Lung (tissue), 12 donors: ENCODE results near the gene B3GNT9. TPM values are rescaled to one million over a fixed set of nuclear protein-coding genes. Genes with fewer than 3 reads are reported as not detected.

ENCODE experiments used
- ATAC-seq: fragments of 200-7000 bp; cut with Tn5 transposase; one replicate; pipeline ENCODE4 v1.9.1; 2020; ENCODE audit warnings: moderate number of reproducible peaks; ENCODE audit not compliant: insufficient read depth, low FRiP score
- DNase-seq, 3 donors: peaks; one replicate each; pipeline ENCODE4 v3.0.0-alpha.2; 2013 to 2017
- H3K27ac ChIP-seq, 2 donors: one replicate each; pipeline ENCODE4 v1.5.1; 2013; ENCODE audit warnings: mild to moderate bottlenecking in 2 of 2, moderate library complexity in 2 of 2, control low read depth in 1 of 2, inconsistent platforms in 1 of 2, low read depth in 1 of 2, low read length in 1 of 2
- H3K27me3 ChIP-seq, 3 donors: one replicate each; pipeline ENCODE4 v1.5.1; 2013; ENCODE audit warnings: low read length in 2 of 3; ENCODE audit not compliant: control insufficient read depth in 3 of 3, insufficient read depth in 3 of 3
- H3K36me3 ChIP-seq, 4 donors: one replicate each; pipeline ENCODE4 v1.5.1; 2013; ENCODE audit warnings: low read length in 4 of 4, mild to moderate bottlenecking in 1 of 4, moderate library complexity in 1 of 4; ENCODE audit not compliant: control insufficient read depth in 4 of 4, insufficient read depth in 4 of 4
- H3K4me1 ChIP-seq, 5 donors: one replicate each; pipeline ENCODE4 v1.5.1; 2013; ENCODE audit warnings: low read length in 5 of 5, mild to moderate bottlenecking in 2 of 5, moderate library complexity in 1 of 5; ENCODE audit not compliant: control insufficient read depth in 5 of 5, insufficient read depth in 5 of 5
- H3K4me3 ChIP-seq: one replicate; pipeline ENCODE4 v1.5.1; 2013; ENCODE audit warnings: mild to moderate bottlenecking, control low read depth, moderate library complexity
- H3K9ac ChIP-seq, 2 donors: one replicate each; pipeline ENCODE4 v1.5.1; 2013; ENCODE audit warnings: low read length in 2 of 2, control low read depth in 1 of 2; ENCODE audit not compliant: insufficient read depth in 1 of 2
- H3K9me3 ChIP-seq, 4 donors: one replicate each; pipeline ENCODE4 v1.5.1; 2013; ENCODE audit warnings: low read length in 3 of 4, mild to moderate bottlenecking in 1 of 4, moderate library complexity in 1 of 4; ENCODE audit not compliant: control insufficient read depth in 4 of 4, insufficient read depth in 3 of 4
- WGBS, 2 donors: extraction: QIAGEN DNeasy Blood & Tissue Kit; methylation state at CpG; one replicate each; pipeline ENCODE4 v1.1.7; 2013; 5-methylcytosine and 5-hydroxymethylcytosine counted together
- polyA plus RNA-seq, 2 donors: library from polyadenylated mRNA; stranded (reverse); fragments of 200-250 nt; gene quantifications; one replicate each; pipeline ENCODE4 v1.2.1, GENCODE V29; 2013
- total RNA-seq, 2 donors: library from RNA; depleted of rRNA in 1 of 2; stranded (reverse); fragments of >200 nt in 1 of 2; gene quantifications; one replicate each; pipeline ENCODE4 v1.2.1, GENCODE V29; 2014 to 2021
- TF ChIP-seq, protein P1 (sequence below): IDR thresholded peaks from 2 replicates; pipeline ENCODE4 v1.5.1; 2012; ENCODE audit warnings: mild to moderate bottlenecking; ENCODE audit errors: control extremely low read depth, extremely low read depth
- donor health status: control.
- donor health status: control.
- donor health status: Bipolar disorder and iron deficiency.
- donor health status: healthy.
- donor health status: DM: yes; HTN: yes; CAD: no.

B3GNT9 gene
- total and polyA plus RNA-seq, 4 donors, result 8.4 to 22.9 (median 14.5) TPM

DNA sequence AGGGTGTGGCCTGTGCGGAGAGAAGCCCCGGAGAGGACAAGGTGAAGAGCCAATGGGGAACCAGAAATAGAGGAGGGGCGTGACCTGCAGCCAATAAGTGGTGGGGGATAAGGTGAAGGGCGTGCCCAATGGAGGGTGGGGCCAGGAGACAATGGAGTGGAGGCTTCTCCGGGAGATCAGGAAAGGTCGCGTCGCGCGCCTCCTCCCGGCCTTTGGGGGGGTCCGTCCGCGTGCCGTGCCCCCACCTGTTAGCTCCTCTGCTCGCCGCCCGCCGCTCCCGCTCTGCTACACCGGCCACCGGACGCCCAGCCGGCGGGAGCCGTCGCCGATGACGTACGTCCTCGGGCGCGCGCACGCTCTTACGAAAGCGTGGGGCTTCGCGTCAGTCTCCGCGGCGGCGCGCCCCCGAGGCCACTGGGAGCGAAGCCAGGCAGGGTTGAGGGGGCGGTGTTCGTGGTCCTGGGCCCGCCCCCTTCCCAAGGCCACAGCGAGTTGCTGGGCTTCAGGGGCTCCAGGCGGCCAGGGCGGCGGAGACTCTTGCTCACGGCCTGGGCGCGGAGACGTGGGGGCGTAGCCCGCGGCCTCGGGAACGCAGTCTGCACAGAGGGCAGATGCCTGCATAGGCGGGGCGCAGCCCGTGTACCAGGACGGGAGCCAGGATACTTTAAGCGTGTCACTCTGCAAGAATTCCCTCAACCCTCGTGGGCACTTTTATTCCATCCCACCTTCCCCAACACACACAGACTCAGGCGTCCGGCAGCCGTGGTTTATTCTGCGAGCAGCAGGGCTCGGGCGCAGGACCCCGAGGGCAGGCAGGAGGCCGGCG, 33.0 kb upstream of the B3GNT9 start, which contains the start of gene MATCAP1:
TSS of gene MATCAP1 (minus strand) at position 337 of the 826 bp plus-strand sequence. CDS start 3,353 bp downstream, outside the sequence.
- WGBS, 2 donors, result 0 to 1% methylated on average over 73 to 77 of the region's 77 CpGs

DNA sequence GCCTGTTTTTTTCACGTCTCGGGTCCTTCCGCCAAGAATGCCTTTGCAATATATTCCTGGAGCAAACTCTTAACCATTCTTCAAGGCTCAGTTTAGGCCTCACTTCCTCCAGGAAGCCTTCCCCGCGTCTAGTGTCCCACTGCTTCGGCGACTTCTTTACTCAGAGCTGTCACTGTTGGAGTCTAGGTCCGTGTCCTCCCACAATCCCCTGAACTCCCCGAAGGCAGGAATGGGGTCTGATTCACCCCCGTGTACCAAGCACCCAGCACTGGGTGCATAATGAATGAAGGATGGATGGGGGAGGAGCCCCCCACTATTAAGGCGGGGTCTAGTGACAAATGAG, 32.5 kb upstream of the B3GNT9 start:
- Histone ChIP-seq H3K4me1 (peaks cover 0 to 41% (median 12%) of the 10 kb centered on the region in 5 donors), H3K27ac (peak overlapping the region in 1 of 2 donors; percentile 61), H3K9ac (peak overlapping the region in 1 of 2 donors; percentile 59), H3K4me3 (no peak overlapping the region), H3K27me3 (no peaks in the 10 kb centered on the region), H3K9me3 (no peaks in the 10 kb centered on the region), H3K36me3 (no peaks in the 10 kb centered on the region)
- DNase-seq (no peak), ATAC-seq (no peak)
- TF ChIP-seq, protein P1, sequence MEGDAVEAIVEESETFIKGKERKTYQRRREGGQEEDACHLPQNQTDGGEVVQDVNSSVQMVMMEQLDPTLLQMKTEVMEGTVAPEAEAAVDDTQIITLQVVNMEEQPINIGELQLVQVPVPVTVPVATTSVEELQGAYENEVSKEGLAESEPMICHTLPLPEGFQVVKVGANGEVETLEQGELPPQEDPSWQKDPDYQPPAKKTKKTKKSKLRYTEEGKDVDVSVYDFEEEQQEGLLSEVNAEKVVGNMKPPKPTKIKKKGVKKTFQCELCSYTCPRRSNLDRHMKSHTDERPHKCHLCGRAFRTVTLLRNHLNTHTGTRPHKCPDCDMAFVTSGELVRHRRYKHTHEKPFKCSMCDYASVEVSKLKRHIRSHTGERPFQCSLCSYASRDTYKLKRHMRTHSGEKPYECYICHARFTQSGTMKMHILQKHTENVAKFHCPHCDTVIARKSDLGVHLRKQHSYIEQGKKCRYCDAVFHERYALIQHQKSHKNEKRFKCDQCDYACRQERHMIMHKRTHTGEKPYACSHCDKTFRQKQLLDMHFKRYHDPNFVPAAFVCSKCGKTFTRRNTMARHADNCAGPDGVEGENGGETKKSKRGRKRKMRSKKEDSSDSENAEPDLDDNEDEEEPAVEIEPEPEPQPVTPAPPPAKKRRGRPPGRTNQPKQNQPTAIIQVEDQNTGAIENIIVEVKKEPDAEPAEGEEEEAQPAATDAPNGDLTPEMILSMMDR, result no peak
- 4 to 5% methylated on average over 11 of the region's 11 CpGs for WGBS, 2 donors

More for the DNA sequence above, 33.0 kb upstream of the B3GNT9 start, which contains the start of gene MATCAP1:
- DNase-seq (peak; percentile 96 to 98 (median 98)), ATAC-seq (peak; percentile 95)
- Histone ChIP-seq H3K27me3 (no peaks in the 10 kb centered on the region), H3K36me3 (no peaks in the 10 kb centered on the region), H3K9me3 (no peaks in the 10 kb centered on the region), H3K4me3 (peak within 1 kb of the TSS; percentile 59), H3K27ac (peak within 1 kb of the TSS; percentile 92 to 95), H3K9ac (peak within 1 kb of the TSS; percentile 59 to 74), H3K4me1 (peaks cover 0 to 35% (median 12%) of the 10 kb centered on the region in 5 donors)
- TF ChIP-seq, protein P1, result no peak

DNA sequence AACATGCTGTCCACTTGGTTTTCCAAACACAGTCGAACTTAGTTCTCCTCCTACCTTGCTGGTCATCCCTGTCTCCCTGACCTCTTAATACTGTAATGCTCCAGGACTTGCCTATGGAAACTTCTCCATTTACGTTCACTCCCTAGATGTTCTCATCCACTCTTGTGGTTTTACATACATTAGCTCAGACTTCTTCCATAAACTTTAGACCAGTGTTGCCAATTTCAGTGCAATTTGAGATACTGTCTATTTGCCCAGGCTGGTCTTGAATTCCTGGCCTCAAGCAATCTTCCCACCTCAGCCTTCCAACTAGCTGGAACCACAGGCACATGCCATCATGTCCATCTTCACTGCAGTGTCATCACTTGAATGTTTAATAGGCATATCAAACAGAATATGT, 31.5 kb upstream of the B3GNT9 start:
- DNase-seq, result no peak
- Histone ChIP-seq H3K36me3 (no peaks in the 10 kb centered on the region), H3K4me1 (peaks cover 0 to 48% (median 12%) of the 10 kb centered on the region in 5 donors), H3K9me3 (no peaks in the 10 kb centered on the region), H3K9ac (no peak overlapping the region), H3K27ac (no peak overlapping the region), H3K4me3 (no peak overlapping the region), H3K27me3 (no peaks in the 10 kb centered on the region)
- no peak for ATAC-seq
- 71 to 82% methylated on average over 2 of the region's 2 CpGs for WGBS, 2 donors
- TF ChIP-seq, protein P1, result no peak
